ENCODE measurements around the gene LZTFL1. TPM values are rescaled to one million over a fixed set of nuclear protein-coding genes. Genes with fewer than 3 reads are reported as not detected.

Gene LZTFL1, protein sequence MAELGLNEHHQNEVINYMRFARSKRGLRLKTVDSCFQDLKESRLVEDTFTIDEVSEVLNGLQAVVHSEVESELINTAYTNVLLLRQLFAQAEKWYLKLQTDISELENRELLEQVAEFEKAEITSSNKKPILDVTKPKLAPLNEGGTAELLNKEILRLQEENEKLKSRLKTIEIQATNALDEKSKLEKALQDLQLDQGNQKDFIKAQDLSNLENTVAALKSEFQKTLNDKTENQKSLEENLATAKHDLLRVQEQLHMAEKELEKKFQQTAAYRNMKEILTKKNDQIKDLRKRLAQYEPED
- total RNA-seq = 3.2 and 4.6 TPM in 2 replicates

DNA sequence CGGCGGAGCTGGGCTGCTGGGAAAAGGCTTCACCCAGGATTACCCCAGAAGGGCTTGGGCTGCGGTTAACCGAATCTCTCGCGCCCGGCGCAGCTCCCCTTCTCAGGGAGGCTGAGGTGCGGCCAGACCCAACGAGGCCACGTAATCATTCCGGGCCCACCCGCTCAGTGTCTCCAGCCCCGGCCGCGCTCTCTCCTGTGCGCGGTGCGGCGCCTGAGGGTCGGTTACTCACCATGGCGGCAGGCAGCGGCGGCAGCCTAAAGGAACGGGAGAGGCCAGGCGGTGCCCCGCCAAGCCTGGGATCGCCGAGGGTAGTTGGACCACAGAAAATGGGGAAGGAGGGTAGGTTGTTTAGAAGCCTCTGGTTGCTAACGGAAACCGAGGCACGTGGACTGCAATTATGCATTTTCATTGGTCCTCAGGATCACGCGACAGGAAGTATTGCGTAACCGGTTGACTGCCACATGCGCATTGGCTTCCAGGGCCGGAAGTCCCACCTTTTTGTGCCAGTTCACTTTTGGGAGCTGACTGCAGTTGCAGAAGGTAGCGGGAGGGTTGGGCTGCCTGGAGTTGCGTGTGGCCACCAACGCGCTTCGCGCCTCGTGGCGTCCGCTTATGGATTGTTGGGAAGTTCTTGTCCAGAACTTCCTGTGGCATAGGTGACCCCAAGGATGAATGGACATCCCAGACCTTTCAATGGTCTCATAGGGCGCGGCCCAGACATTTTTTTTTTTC is at the start of gene LZTFL1:
LZTFL1 (minus strand) TSS at position 363 of the 735 bp plus-strand sequence; CDS start at position 235, 128 bp downstream.
- no peak within 1 kb of the TSS for H3K27ac Mint-ChIP-seq
- H3K27me3 Mint-ChIP-seq (ENCODE audit: low read depth) = peaks cover 73% of the 10 kb centered on the region
- peaks cover 8% of the 10 kb centered on the region for H3K9me3 Mint-ChIP-seq
- peaks cover 20% of the 10 kb centered on the region for H3K4me1 Mint-ChIP-seq (ENCODE audit: low read depth)
- no peaks in the 10 kb centered on the region for H3K36me3 Mint-ChIP-seq (ENCODE audit: low read depth)
- DNase-seq (ENCODE audit: low spot score) = peak; percentile 83
- peak within 1 kb of the TSS; percentile 88 for H3K4me3 Mint-ChIP-seq (ENCODE audit: low read depth)
- intact Hi-C loops (cut with micrococcal nuclease) = loop anchor here (5.0 kb wide), 1 partner anchor 75 kb away; no protein-coding TSS in a partner anchor

DNA sequence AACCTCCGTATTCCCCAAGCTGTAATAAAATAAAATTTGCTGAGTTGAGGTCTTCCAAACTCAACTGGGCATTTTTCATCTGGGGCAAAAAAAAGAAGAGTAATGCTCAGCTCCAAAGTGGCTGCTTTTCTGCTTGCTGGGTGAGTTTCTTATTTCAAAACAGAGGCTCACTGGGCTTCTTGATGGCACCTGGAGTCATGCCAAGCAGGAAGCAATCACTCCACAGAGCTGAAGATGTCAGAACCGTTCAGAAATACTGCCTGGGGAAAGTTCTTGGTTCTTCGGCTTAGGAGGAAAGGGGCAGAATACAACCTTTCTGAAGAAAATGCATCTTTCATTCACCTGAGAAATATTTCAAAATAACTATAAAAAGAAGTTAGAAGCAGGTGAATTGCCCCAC is 48.5 kb upstream of the LZTFL1 start:
- H3K27ac Mint-ChIP-seq = no peak overlapping the region
- H3K36me3 Mint-ChIP-seq (ENCODE audit: low read depth) = no peaks in the 10 kb centered on the region
- no peak overlapping the region for H3K4me3 Mint-ChIP-seq (ENCODE audit: low read depth)
- no peak for DNase-seq (ENCODE audit: low spot score)
- intact Hi-C loops (cut with micrococcal nuclease) = no loop called here
- H3K4me1 Mint-ChIP-seq (ENCODE audit: low read depth) = peaks cover 12% of the 10 kb centered on the region
- no peaks in the 10 kb centered on the region for H3K9me3 Mint-ChIP-seq
- H3K27me3 Mint-ChIP-seq (ENCODE audit: low read depth) = peaks cover 71% of the 10 kb centered on the region

DNA sequence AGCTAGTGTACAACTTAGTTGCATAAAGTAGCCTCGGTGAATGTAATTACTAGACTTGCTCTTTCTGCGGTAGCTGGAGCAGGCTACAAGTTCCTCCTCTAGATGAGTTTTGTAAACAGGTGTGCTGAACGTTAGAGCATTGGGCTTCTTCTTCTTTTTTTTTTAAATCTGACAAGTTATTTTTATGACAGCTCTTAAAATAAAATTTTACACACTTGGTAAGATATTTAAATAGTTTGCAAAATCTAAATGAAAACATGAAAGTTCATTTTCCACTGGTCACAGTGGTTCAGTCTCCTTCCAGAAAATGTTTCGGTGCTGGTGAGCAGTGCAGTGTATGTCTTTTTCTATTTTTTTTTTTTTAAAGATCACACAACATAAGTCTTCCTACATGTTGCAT is 47.4 kb upstream of the LZTFL1 start:
- H3K4me3 Mint-ChIP-seq (ENCODE audit: low read depth) = no peak overlapping the region
- H3K27ac Mint-ChIP-seq = no peak overlapping the region
- intact Hi-C loops (cut with micrococcal nuclease) = no loop called here
- no peaks in the 10 kb centered on the region for H3K9me3 Mint-ChIP-seq
- H3K4me1 Mint-ChIP-seq (ENCODE audit: low read depth) = peaks cover 15% of the 10 kb centered on the region
- DNase-seq (ENCODE audit: low spot score) = no peak
- H3K36me3 Mint-ChIP-seq (ENCODE audit: low read depth) = no peaks in the 10 kb centered on the region
- peaks cover 69% of the 10 kb centered on the region for H3K27me3 Mint-ChIP-seq (ENCODE audit: low read depth)

DNA sequence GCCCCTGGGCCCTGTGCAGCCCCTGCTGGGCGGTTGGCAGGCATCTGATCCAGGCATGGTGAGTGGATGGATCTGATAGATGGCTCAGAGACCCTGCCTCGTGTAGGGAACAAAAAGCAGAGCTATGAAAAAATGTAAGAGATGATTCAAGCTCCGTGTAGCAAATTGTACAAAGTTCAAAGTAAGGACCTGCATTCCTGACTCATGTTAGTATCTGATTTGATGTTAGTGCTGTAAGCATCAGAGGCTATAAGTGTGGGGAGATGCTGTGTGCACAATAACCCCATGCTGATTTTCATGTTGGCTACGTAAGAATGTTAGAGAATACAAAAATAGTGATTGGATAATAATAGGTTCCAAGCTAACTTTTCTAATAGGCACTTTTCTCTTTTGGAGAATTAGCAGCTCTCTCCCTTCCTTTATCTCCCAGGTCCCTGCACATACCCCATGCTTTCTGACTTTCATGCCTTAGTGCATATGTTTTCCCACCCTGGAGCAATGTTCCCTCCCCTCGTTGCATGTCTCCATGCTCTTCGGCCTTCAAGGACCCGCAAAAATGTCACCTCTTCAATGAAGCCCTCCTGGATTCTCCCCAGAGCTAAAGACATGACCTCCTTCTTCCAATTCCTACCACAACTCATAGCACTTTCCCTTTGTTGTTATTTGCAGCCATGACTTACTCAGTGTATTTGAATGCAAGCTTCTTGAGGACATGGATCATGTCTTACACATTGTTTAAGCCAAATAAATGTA is 46.0 kb upstream of the LZTFL1 start:
- Mint-ChIP-seq H3K27ac (no peak overlapping the region), H3K4me1 (ENCODE audit: low read depth) (peaks cover 12% of the 10 kb centered on the region), H3K4me3 (ENCODE audit: low read depth) (no peak overlapping the region), H3K27me3 (ENCODE audit: low read depth) (peaks cover 70% of the 10 kb centered on the region), H3K36me3 (ENCODE audit: low read depth) (no peaks in the 10 kb centered on the region), H3K9me3 (no peaks in the 10 kb centered on the region)
- intact Hi-C loops (cut with micrococcal nuclease) = no loop called here
- DNase-seq (ENCODE audit: low spot score) = no peak

DNA sequence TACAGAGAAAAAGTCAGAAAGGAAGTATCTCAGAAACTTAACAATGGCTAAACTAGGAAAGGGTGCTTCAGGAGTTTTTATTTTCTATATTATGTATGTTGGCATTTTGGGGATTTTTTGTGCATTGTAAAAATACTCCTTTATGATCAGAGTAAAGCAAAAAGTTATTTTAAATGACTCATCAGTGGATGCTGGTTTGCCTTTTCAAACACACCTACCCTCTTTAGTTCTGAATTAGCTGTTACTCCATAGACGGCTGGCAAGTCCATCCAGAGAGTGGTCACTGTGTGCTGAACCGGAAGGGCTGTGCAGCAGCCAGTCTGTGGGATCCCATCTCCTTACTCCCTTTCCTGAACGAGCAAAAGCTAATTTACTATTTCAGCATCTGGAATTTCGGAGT is 45.4 kb upstream of the LZTFL1 start:
- no peak for DNase-seq (ENCODE audit: low spot score)
- intact Hi-C loops (cut with micrococcal nuclease) = no loop called here
- no peaks in the 10 kb centered on the region for H3K36me3 Mint-ChIP-seq (ENCODE audit: low read depth)
- H3K4me1 Mint-ChIP-seq (ENCODE audit: low read depth) = peaks cover 12% of the 10 kb centered on the region
- no peak overlapping the region for H3K27ac Mint-ChIP-seq
- H3K9me3 Mint-ChIP-seq = no peaks in the 10 kb centered on the region
- peaks cover 69% of the 10 kb centered on the region for H3K27me3 Mint-ChIP-seq (ENCODE audit: low read depth)
- H3K4me3 Mint-ChIP-seq (ENCODE audit: low read depth) = no peak overlapping the region

DNA sequence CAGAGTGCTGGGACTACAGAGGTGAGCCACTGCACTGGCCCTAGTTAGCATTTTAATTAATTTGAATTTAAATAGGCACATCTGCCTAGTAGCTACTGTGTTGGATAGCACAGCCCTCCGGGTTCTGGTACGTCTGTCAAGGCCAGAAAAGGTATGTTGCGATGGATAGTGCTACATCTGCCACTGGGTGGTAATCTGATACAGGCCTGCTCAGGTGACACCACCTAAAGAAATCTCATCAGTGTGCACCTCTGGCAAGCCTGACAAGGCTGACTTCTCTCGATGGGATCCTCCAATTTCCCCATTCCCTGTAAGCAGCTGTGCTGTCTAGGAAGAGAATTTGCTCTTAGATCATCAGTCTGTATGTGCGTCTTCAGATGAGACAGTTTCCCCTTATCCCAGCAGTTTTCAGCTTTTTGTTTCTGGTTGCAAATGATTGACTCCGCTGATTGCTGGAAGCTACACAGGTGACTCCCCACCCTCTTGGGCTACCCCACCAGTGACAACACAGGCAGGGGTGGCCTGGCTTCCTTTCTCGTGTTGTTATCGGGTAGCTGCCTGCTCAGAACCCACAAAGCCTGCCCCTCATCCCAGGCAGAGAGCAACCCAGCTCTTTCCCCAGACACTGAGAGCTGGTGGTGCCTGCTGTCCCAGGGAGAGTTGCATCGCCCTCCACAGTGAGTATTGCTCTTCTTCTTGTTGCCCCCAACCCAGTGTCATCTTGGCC is 44.2 kb upstream of the LZTFL1 start, which contains the start of gene CCR9:
CCR9 (plus strand) TSS at position 565 of the 727 bp plus-strand sequence. CDS start 8,391 bp downstream, outside the sequence.
- no peak within 1 kb of the TSS for H3K27ac Mint-ChIP-seq
- no peak within 1 kb of the TSS for H3K4me3 Mint-ChIP-seq (ENCODE audit: low read depth)
- H3K9me3 Mint-ChIP-seq = no peaks in the 10 kb centered on the region
- H3K36me3 Mint-ChIP-seq (ENCODE audit: low read depth) = no peaks in the 10 kb centered on the region
- peaks cover 63% of the 10 kb centered on the region for H3K27me3 Mint-ChIP-seq (ENCODE audit: low read depth)
- H3K4me1 Mint-ChIP-seq (ENCODE audit: low read depth) = peaks cover 17% of the 10 kb centered on the region
- intact Hi-C loops (cut with micrococcal nuclease) = no loop called here
- no peak for DNase-seq (ENCODE audit: low spot score)

DNA sequence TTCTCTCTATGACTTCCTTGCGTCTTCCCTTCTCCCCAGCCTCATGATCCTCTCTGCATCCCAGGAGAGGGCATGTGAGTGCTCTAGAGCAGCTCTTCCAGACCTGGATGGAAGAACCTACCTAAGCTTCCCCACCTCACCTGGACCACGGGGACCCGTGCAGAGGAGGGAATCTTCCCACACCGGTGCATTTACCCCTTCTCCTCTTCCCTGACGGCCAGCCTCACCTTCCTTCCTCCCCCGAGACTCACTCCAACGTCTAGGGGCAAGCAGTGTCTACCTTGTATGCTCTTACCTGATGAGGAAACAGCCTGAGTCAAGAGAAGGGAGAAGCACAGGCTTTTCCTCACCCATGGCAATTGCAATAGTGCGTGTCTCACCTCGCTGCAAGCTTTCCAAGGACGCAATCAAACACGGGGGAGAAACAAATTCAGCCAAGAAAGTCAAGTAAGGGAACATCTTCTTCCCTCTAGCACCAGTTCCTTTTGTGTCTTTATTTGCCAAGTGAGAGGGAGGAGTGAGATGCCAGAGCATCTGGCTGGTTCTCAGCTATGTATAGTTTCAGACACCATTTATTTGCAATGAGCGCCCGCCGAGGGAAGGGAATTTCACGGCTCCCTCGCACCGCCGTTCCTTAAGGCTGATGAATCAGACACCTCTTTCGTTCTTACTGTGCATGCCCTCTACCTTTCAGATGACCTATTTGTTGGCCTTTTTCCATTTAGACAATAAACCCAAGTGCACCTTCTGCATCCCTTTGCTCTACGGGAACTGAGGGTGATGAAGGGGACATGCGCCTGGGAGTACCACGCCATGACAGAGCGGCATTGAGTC is 42.7 kb upstream of the LZTFL1 start:
- intact Hi-C loops (cut with micrococcal nuclease) = no loop called here
- DNase-seq (ENCODE audit: low spot score) = no peak
- no peaks in the 10 kb centered on the region for H3K9me3 Mint-ChIP-seq
- no peaks in the 10 kb centered on the region for H3K36me3 Mint-ChIP-seq (ENCODE audit: low read depth)
- peaks cover 56% of the 10 kb centered on the region for H3K27me3 Mint-ChIP-seq (ENCODE audit: low read depth)
- H3K4me3 Mint-ChIP-seq (ENCODE audit: low read depth) = no peak overlapping the region
- H3K27ac Mint-ChIP-seq = no peak overlapping the region
- peaks cover 24% of the 10 kb centered on the region for H3K4me1 Mint-ChIP-seq (ENCODE audit: low read depth)

DNA sequence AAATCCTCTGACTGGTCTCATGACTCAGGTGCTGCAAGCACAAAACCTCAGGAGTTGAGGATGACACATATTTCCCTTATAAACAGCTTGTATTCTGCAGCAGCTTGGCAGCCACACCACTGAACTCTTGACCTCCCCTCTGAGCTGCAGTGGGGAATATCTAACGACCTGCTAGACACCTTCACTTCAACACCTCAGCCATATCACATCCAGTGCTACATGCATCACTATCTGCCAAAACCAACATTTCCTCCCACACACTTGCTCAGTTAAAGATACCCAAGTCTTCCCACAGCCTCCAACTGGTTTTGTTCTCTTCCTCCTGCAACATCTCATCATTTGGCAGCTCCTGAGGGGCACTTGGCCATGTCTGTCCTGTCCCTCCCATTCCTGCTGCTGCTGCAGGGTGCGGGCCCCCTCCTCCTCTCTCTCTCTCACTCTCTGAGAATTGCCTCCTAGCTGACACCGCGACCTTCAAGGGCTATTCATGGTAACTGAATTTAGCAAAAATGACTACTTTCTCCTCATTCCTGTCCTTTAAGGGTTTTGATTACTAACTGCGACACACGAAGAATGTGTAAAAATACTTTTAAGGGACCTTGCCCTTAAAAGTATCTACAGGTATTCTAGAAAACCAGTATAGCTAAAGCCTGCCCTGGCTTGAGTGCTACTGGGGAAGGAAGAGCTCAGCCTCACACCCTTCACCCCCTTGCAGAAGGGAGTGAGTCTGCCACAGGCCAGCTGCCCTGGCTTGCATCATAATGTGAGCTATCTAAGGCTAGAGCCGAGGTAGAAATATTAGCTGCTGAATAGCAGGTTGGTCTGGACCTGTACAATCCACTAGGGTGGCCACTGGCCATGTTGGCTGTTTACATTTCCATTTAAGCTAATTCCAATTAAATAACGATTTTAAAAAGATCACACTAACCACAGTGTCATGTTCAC is 39.4 kb upstream of the LZTFL1 start:
- peak overlapping the region; percentile 22 for H3K27ac Mint-ChIP-seq
- DNase-seq (ENCODE audit: low spot score) = no peak
- no peak overlapping the region for H3K4me3 Mint-ChIP-seq (ENCODE audit: low read depth)
- intact Hi-C loops (cut with micrococcal nuclease) = loop anchor here (1.0 kb wide), 3 partner anchors 11 to 34 kb away; no protein-coding TSS in a partner anchor
- no peaks in the 10 kb centered on the region for H3K36me3 Mint-ChIP-seq (ENCODE audit: low read depth)
- H3K9me3 Mint-ChIP-seq = no peaks in the 10 kb centered on the region
- H3K4me1 Mint-ChIP-seq (ENCODE audit: low read depth) = peaks cover 17% of the 10 kb centered on the region
- peaks cover 61% of the 10 kb centered on the region for H3K27me3 Mint-ChIP-seq (ENCODE audit: low read depth)

DNA sequence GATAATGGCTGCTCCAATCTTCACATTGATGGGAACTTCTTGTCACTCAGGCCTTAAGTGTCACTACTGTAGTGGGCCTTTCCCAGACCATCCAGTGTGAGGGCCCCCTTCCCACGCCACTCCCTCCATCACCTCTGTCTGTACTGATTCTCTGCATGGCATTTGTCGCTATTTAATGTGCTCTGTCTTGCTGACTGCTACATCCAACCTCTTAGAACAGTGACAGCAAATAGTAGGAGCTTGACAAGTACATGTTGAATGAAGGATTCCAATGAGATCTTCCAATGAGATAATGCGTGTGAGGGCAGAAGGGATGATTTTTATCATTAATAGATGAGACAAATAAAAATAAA is 38.8 kb upstream of the LZTFL1 start:
- H3K27ac Mint-ChIP-seq = no peak overlapping the region
- no peaks in the 10 kb centered on the region for H3K9me3 Mint-ChIP-seq
- H3K27me3 Mint-ChIP-seq (ENCODE audit: low read depth) = peaks cover 60% of the 10 kb centered on the region
- H3K4me1 Mint-ChIP-seq (ENCODE audit: low read depth) = peaks cover 17% of the 10 kb centered on the region
- intact Hi-C loops (cut with micrococcal nuclease) = loop anchor here (1.0 kb wide), 3 partner anchors 10 to 35 kb away; no protein-coding TSS in a partner anchor
- H3K36me3 Mint-ChIP-seq (ENCODE audit: low read depth) = no peaks in the 10 kb centered on the region
- no peak for DNase-seq (ENCODE audit: low spot score)
- H3K4me3 Mint-ChIP-seq (ENCODE audit: low read depth) = no peak overlapping the region

DNA sequence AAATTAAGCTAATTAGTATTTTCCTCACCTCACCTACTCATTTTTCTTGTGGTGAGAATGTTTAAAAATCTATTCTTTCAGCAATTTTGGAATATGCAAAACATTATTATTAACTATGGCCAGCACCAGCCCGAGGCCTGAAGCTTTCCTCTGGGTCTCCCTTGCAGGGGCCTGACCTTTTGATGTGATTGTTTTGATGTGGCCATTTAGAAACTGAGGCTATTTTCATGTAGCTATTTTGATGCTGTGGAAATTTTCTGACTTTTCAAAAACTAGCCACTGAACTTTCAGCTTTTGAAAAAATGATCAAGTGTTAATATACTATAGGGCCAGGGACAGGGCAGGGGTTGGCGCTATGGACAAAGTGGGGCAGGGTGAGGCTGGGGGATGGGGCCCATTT is 36.2 kb upstream of the LZTFL1 start:
- H3K36me3 Mint-ChIP-seq (ENCODE audit: low read depth) = no peaks in the 10 kb centered on the region
- peaks cover 6% of the 10 kb centered on the region for H3K9me3 Mint-ChIP-seq
- DNase-seq (ENCODE audit: low spot score) = no peak
- no peak overlapping the region for H3K27ac Mint-ChIP-seq
- peaks cover 62% of the 10 kb centered on the region for H3K27me3 Mint-ChIP-seq (ENCODE audit: low read depth)
- peaks cover 15% of the 10 kb centered on the region for H3K4me1 Mint-ChIP-seq (ENCODE audit: low read depth)
- H3K4me3 Mint-ChIP-seq (ENCODE audit: low read depth) = no peak overlapping the region
- intact Hi-C loops (cut with micrococcal nuclease) = no loop called here
